Stimulated activated CD8-positive, alpha-beta memory T cell treated with anti-CD3 and anti-CD28 coated beads, Interleukin-4, amount 100 ng/mL, for 24 hours (primary cell): ENCODE data around the gene SERTAD3.
"Not testable (repeated sequence)": the region's sequence is repeated elsewhere in the genome, so short reads cannot be mapped to it uniquely, and the experiment has no call there.

Source experiments
- DNase-seq: peaks from one replicate; pipeline ENCODE4 v3.0.0-alpha.2; 2020; ENCODE audit warnings: low read depth

The SERTAD3 gene

DNA sequence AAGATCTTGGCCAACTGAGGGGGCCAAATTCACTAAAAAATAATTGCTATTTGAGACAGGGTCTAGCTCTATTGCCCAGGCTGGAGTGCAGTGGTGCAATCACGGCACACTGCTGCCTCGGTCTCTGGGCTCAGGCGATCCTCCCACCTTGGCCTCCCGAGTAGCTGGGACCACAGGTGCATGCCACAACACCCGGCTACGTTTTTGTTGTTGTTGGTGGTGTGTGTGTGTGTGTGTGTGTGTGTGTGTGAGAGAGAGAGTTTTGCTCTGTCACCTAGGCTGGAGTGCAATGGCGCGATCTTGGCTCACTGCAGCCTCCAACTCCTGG is 35.6 kb downstream of the SERTAD3 start:
- not testable (repeated sequence) for DNase-seq

DNA sequence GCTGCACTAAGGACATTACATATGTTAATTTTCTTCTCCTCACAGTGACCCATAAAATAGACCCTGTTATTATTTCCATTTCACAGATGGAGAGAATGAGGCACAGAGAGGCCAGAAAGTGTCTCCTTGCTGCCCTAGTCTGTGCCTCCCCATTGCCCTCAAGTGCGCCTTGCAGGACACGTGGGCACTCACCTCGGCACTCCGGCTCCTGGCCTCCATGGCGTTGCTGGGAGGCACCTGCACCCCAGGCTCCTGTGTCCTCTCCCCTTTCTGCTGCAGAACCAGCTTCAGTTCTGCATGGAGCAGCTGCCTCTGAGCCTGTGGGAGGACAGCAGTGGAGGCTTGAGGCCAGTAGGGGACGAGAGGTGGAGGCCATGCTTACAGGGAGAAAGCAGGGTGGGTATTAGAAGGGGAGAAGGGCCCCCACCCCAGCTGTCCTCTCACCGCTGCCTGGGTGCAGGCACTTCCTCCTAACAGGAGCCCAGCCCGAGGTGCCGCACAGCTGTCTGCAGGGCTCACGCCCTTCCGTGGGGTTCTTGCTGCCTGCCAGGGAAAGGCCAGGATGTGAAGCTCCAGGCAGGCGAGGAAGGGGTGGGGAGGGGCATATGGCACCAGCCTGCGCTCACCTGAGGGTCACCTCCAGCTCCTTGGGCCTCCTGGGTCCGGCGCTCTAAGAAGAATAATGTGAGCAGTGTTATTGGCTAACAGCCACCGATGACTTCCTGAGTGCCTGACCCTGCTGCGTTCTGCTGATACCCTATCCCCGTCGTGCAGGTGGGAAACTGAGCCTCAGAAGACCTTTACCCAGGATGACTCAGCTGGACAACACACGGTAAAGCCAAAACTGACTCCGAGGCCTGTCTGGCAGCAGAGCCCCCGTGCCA is 36.2 kb downstream of the SERTAD3 start:
- no peak for DNase-seq

DNA sequence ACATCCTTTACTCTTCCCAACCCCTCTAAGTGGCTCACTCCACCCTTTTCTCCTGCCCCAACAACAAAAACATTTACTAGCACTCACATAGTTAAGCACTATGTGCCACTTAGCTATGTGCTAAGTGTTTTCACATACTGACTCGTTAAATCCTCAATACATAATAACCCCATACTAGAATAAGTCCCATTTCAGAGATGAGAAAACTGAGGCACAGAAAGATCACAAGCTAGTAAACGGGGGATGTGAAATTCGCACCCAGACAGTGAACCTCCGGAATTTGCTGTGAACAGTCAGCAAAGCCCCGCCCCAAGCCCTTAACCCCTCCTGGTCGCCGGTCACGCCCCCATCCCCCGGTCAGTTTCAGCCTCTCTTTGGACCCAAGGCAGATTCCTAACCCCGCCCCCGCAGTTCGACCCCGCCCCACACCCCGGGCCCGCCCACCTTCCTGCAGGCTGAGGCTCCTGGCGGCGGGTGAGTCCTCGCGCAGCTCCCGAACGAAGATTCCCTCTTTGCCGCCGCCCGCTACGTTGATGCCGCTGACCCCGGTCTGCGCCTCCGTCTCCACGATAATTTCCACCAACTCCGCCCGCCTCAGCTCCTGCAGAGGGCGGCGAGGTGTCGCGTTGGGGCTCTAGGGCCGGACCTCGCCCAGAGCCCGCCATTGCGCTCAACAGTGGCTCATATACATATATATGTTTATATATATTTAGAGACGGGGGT is 40.7 kb downstream of the SERTAD3 start:
- peak; percentile 75 for DNase-seq

DNA sequence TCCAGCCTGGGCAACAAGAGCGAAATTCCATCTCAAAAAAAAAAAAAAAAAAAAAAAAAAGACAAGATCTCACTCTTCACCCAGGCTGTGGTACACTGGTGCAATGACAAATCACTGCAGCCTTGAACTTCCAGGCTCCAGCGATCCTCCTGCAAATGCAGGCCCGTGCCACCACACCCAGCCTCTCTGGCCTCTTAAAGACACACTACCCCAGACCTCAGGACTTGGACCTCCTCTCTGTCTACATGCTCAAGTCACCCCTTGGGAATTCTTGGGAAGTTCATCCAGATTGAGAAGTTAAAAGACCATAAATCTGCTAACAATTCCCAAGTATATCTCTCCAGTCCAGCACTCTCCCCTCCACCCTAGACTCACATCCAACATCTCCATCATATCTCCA is 43.6 kb downstream of the SERTAD3 start:
- no peak for DNase-seq

DNA sequence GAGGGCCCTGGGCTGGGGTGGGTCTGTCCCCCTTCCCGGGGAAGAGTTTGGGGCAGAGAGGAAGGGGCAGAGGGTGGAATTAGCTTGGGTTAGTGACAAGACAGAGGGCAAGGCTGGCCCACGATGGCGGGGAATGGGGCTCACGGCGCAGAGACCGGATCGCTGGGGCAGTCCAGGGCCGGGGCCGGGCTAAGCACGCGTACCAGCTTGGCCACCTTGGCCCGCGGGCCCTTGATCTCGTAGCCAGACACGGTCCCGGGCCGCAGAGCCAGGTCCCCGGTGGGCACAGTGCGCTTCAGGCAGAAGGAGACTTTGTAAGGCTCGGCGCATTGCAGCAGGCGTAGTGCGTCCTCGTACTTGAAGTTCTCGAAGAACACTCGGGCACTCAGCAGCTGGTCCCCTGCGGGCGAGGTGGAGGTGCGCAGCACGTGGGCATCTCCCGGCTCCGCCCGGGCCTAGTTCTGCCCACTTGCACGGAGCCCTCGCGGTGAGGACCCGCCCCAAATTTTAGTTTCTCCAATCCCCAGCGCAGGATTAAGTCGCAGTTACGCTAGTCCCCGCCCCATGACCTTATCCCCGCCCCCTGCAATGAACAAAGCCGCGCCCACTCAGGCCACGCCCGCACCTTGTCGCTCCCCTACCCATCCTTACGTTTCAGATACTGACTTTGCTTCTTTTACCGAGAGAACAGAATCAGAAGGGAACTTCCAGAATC is 45.6 kb downstream of the SERTAD3 start:
- DNase-seq = peak; percentile 34

DNA sequence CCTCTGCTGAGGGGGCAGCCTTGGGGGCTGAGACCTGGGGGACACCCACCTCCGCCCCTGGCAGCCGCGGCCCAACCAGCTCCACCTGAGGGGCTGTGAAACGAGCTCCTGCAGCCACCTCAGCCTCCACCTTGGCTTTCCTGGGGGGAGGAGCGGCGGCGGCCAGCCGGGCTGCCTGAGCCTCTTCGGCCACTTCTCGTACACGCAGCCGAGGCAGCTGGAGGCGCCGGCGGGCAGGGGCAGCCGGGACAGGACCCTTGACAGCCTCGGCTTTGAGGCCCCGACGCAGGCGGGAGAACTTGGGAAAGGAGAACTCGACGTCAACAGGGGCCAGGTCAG is 46.6 kb downstream of the SERTAD3 start:
- no peak for DNase-seq

DNA sequence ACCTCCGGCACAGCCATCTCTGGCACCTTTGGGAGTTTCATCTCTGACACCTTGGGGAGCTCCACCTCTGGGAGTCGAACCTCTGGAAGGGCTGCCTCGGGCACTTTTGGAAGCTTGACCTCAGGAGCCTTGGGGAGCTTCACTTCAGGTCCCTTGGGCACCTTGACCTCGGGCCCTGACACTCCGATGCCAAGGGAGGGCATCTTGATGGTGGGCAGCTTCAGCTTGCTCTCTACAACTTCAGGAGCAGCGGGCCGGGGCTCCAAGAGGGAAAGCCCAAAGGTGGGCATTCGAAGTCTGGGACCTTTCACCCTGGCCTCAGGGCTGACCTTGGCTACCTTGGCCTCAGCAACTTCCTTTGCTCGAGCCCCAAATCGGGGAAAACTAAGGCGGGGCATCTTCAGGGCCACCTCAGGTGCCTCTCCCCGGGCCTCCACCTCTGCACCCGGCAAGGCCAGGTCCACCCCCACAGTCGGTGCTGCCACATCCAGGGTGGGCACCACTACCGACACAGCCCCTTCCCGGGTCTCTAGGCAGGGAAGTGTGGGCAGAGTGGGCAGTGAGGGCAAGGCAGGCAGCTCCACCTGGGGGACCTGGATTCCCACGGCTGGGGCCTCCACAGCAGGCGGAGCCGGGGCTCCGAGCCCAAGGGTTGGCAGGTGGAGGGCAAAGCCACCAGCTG is 47.1 kb downstream of the SERTAD3 start:
- DNase-seq = no peak

DNA sequence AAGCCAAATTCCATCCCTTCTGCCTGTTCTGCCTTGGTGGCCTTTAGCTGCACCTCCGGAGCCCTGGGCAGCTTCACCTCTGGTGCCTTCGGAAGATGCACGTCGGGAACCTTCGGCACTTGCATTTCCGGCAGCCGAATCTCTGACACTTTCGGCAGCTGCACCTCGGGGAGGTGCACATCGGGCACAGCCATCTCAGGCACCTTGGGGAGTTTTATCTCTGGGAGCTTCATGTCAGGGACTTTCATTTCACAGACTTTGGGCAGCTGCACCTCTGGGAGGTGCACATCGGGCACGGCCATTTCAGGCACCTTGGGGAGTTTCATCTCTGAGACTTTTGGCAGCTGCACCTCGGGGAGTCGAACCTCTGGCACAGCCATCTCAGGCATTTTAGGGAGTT is 48.2 kb downstream of the SERTAD3 start:
- DNase-seq = no peak

DNA sequence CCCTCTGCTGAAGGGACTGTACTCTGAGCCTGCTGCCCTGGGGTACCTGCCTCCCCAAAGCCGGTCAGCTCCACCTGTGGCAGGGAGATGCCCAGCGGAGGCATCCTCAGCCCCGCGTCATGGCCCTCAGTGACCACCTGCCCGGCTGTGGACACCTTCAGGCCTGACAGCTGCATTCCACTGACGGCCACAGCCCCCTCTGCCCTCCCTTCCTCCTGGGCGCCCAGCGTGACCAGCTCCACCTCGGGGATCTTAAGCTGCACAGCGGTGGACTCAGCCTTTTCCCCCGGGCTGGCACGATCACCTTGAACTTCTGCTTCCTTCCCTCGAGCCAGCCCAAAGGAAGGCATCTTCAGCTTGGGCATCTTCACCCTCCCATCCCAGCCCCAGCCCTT is 49.3 kb downstream of the SERTAD3 start:
- no peak for DNase-seq

DNA sequence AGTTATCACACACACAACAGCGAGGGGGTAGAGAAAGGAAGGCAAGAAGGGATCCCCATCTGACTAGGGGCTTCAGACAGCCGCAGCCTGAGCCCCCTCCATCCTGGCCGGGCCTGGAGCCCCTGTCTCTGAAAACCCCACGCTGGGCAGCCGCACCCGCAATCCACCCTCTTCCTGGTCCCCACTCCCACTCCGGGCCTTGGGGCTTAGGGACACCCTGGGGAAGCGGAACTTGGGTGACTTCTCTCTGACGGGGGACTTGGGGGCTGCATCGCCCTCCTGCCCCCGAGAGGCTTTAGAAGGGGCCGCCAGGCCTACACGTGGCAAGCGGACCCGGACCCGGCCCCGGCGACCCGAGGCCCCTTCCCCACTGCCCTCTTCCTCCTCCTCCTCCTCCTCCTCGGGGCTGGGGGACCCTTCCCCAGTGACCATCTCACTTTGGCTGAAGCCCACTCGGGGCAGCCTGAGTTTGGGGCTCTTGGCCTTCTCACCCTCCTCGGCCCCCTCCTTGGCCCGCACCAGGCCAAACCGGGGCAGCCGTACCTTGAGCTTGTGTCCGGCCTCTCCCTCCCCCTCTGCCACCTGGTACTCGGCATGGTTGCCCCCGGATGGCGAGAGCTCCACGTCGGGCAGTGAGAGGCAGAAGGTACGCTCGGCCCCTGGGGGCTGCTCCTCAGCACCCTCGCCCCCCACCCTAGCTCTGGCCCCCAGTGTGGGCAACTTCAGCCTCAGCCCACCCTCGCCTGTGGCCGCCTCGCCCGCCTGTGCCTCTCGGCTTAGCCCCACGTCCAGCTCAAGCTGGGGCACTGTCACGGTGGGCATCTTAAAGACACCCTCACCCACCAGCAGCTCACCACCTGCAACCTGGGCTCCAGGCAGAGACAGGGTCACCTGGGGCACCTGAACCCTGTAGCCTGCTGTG is 50.0 kb downstream of the SERTAD3 start:
- no peak for DNase-seq

DNA sequence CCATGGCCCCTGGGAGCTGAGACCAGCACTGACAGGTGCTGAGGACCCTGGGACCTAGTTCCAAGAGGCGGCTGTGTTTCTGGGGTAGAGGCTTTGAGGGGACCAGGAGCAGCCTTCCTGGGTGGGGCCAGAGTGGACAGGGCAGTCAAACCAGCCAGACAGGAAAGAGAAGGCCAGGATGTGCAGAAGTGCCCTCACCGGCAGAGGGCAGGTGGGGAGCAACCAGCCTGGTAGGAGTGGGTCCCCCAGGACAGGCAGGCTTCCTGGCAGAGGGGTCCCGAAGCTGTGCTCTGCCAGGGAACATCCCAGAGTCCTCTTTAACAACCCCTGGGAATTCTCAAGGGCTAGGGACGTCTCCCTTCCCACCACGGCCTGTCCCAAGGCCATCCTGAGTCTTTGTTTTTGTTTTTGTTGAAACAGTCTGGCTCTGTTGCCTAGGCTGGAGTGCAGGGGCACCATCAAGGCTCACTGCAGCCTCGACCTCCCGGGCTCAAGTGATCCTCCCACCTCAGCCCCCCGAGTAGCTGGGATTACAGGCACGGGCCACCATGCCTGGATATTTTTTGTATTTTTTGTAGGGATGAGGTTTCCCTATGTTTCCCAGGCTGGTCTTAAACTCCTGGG is 51.1 kb downstream of the SERTAD3 start:
- DNase-seq = no peak

DNA sequence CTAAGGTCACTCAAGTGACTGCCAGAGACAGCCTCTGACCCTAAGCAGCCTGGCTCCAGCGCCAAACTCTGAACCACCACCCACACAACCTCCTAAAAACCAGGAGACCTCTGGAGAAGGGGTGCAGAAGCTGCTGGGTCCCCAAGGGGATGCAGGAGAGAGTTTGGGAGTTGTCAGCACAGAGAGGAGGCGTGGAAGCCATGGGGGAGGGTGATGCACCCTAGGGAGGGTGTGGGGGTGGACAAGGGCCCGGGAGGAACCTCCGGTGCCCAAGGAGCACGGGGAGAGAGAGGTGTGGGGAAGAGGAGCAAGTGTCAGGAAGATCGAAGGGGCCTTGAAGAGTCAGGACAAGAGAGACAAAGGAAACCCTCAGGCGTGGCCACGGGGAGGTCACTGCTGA is 52.0 kb downstream of the SERTAD3 start:
- no peak for DNase-seq
